ENCODE data around the gene PSTPIP2.
A peak's percentile ranks its signal among the peaks of the same experiment; 100 is the strongest.
"Not testable (repeated sequence)": the region's sequence is repeated elsewhere in the genome, so short reads cannot be mapped to it uniquely, and the experiment has no call there.

The PSTPIP2 gene, protein sequence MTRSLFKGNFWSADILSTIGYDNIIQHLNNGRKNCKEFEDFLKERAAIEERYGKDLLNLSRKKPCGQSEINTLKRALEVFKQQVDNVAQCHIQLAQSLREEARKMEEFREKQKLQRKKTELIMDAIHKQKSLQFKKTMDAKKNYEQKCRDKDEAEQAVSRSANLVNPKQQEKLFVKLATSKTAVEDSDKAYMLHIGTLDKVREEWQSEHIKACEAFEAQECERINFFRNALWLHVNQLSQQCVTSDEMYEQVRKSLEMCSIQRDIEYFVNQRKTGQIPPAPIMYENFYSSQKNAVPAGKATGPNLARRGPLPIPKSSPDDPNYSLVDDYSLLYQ

DNA sequence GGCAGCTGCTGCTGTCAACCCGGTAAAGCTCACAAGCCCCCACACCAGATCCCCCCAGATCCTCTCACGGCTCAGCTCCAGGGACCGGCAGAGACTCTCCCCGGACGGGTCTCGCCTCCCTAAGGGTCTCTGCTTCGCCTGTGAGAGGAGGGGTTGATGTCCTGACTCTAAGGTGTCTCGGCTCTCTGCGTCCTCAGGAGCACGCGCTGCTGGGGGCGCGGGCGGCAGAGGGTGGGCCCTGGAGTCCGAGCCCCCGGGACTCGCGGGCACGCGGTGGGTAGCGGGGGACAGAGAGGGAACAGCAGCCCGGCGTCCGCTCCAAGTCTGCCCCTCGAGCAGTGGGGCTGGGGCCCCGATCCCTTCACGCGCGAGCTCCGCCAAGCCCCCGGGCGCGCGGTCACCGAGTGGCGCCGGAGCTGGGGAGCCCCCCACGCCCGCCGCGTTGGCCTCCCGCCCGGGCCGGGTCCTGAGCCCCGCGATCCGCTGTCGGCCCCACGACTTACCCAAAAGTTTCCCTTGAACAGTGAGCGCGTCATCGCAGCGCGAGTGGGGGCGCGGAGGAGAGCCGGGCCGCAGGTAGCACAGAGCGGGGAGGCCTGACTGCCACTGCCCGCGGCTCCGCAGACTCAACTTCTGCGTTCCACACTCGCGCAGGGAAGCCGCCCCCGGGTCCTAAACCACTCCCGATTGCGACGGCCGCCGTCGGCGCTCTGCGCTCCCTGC lies at the start of gene PSTPIP2:
PSTPIP2 (minus strand) TSS at position 608 of the 723 bp plus-strand sequence; CDS start at position 536, 72 bp downstream.
- peak; percentile 55 for DNase-seq
- in situ Hi-C loops (cut with HindIII; ENCODE audit: low pct_ligation_motif_present, low pct_unique_long_range_greater_than_20kb, low sequenced_read_pairs): no loop called here

DNA sequence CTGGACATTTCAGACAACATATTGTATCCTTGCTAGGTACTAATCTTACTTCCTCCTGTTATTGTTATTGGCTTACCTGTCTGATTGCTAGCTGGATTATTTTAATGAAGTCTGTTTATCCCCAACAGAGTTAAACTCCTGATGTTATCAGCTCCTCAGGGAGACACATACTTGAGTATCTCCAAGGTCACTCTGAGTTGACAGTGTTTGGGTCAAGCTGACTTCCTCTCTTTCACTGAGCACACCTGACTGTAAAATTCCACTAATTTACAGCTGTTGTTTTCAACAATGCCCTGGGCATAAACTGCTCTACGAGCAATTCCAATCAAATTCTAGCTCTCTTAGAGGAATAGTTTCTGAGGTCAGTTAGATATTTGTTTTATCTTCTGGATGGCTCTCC lies 41.7 kb upstream of the PSTPIP2 start:
- no peak for DNase-seq
- in situ Hi-C loops (cut with HindIII; ENCODE audit: low pct_ligation_motif_present, low pct_unique_long_range_greater_than_20kb, low sequenced_read_pairs): no loop called here

DNA sequence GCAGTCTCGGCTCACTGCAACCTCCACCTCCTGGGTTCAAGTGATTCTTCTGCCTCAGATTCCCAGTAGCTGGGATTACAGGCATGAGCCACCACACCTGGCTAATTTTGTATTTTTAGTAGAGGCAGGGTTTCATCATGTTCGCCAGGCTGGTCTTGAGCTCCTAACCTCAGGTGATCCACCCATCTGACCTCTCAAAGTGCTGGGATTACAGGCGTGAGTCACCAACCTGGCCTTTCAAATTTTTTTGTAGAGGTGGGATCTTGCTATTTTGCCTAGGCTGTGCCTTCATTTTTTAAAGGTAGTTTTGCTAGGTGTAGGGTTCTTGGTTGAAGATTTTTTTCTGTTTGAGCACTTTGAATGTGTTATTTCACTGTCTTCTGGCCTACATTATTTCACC lies 38.3 kb upstream of the PSTPIP2 start:
- in situ Hi-C loops (cut with HindIII; ENCODE audit: low pct_ligation_motif_present, low pct_unique_long_range_greater_than_20kb, low sequenced_read_pairs): no loop called here
- DNase-seq: no peak

DNA sequence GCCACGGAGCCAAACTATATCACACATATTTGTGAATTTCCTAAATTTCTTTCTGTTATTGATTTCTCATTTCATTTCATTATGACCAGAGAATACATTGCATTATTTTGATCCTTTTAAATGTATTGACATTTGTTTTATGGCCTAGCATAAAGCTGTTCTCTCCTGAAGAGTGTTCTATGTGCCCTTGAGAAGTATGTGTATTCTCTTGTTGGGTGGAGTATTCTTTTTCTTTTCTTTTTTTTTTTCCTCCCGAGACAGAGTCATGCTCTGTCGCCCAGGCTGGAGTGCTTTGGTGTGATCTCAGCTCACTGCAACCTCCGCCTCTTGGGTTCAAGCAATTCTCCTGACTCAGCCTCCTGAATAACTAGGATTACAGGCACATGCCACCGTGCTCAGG lies 37.3 kb upstream of the PSTPIP2 start:
- no peak for DNase-seq
- in situ Hi-C loops (cut with HindIII; ENCODE audit: low pct_ligation_motif_present, low pct_unique_long_range_greater_than_20kb, low sequenced_read_pairs): no loop called here

DNA sequence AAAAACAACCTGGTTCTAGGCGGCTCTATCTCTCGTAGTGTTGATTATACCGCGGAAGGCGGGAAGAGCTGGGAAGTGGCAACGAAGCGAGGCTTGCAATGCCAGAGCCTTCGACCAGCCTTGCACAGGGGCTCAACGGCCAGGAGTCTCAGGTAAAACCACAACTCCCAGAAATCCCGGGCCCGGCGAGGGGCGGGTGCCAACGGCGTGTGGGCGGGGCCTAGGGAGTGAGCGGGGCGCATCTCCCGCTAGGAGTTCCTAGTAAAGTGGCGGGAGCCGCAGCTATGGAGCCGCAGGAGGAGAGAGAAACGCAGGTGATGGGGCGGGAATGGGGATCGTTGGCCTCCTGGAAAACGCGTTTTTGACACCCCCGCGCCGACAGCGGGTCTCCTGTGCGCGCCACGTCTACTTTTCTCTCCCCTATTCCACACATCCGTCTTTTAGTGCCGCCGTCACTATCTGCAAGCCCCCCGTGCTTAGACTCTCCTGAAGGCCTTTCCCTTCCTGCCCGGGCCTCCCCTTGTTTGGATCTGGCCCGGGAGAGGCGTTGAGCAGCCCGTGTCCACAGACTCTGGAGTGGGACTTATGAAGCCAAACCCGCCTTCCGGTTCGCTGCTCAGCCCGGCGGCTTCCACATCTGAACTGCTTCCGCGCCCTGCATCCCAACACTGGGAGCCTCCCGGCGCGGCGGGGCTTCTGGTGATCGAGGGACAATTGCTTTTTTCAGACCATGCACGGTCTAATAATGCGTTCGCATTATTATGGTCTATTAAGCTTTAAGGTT lies 32.3 kb upstream of the PSTPIP2 start, which contains the start of gene HAUS1:
HAUS1 (plus strand) TSS at position 258 of the 784 bp plus-strand sequence; CDS start at position 285, 27 bp downstream.
- in situ Hi-C loops (cut with HindIII; ENCODE audit: low pct_ligation_motif_present, low pct_unique_long_range_greater_than_20kb, low sequenced_read_pairs): no loop called here
- DNase-seq: peak; percentile 86

DNA sequence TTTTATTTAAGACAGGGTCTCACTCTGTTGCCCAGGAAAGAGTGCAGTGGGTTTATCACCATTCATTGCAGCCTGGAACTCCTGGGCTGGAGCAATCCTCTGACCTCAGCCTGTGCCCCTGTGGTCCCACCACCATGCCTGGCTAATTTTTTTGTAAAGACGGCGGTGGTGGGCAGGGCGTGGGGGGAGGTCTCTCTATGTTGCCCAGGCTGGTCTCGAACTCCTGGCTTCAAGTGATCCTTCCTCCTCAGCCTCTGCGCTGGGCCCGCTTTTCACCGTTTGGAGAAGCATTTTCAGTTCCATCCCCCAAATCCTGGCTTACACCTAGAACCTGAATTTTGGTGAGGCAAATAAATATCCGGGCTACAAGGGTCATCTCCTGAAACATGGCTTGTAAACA lies 27.4 kb upstream of the PSTPIP2 start:
- in situ Hi-C loops (cut with HindIII; ENCODE audit: low pct_ligation_motif_present, low pct_unique_long_range_greater_than_20kb, low sequenced_read_pairs): loop anchor here (25.0 kb wide), 1 partner anchor 187 kb away; no protein-coding TSS in a partner anchor
- DNase-seq: no peak

DNA sequence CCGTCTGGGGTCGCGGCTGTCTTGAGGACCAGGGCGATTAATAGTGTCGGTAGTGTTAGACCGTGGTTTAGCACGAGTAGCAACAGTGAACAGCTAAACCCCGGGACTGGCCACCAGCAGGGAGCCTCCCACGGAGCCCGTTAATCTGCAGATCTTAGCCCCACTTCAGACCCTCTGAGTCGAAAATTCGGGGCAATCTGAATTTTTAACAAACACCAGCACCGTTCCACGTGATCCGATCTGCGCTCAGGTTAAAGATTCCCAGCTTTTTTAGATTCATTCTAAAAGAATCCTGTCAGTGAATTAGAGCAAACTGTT lies 26.5 kb upstream of the PSTPIP2 start:
- in situ Hi-C loops (cut with HindIII; ENCODE audit: low pct_ligation_motif_present, low pct_unique_long_range_greater_than_20kb, low sequenced_read_pairs): loop anchor here (25.0 kb wide), 1 partner anchor 186 kb away; no protein-coding TSS in a partner anchor
- no peak for DNase-seq

DNA sequence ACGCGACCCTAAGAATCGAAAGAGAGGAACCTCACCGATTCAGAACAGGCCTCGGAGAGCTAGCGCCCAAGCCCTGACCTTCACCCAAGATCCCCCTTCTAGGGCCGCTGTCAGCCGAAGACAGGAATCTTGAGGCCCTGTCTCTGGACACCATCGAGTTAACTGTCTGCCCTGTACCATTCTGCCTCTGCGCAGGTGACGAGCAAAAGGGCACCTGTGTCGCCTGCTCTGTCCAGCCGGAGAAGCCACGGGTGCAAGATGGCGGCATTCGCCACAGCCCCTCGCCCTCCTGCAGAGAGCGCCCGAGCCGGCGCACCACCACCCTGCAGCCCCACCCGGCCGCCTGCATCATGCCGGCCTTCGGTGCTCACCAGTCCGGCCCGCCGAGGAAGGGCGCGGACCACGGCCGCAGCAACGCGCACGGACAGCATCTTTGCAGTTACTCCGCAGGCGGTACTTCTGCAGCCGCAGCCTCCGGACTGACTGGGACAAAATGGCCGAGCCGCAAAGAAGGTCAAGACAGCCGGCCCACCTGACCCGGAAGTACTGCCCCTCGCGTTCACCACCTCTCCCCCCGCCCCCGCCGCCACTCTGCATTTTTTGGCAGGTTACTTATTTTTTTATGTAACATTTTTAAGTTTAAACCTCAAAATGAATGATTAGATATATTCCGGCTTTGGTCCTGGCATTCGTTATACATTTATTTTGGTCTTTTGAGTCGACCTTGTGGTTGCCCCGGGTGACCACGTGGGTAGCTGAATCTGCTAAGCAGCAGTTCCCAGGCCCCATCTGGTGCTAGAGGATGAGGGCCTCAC lies 25.9 kb upstream of the PSTPIP2 start, which contains the start of gene ATP5F1A:
ATP5F1A (minus strand) TSS at position 496 of the 815 bp plus-strand sequence; CDS start at position 431, 65 bp downstream.
- DNase-seq: peak; percentile 80
- in situ Hi-C loops (cut with HindIII; ENCODE audit: low pct_ligation_motif_present, low pct_unique_long_range_greater_than_20kb, low sequenced_read_pairs): loop anchor here (25.0 kb wide), 1 partner anchor 186 kb away; no protein-coding TSS in a partner anchor

DNA sequence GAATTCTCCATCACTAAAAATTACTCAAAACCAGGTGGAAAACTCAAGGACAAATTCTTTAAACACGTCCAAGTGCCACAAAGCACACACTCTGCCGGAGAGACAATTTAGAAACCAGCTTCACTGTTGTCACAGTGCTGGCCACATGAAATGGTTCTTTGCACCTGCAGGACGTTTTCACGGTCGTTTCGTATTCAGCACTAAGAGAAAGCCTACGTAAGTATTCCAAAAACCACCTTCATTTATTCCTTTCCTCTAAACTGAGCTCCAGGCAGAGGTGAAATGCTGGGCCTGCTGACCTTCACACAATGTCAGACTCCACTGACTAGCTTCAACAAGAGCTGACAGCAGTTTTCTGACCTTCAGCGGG lies 25.4 kb upstream of the PSTPIP2 start:
- DNase-seq: no peak
- in situ Hi-C loops (cut with HindIII; ENCODE audit: low pct_ligation_motif_present, low pct_unique_long_range_greater_than_20kb, low sequenced_read_pairs): loop anchor here (25.0 kb wide), 1 partner anchor 185 kb away; no protein-coding TSS in a partner anchor

DNA sequence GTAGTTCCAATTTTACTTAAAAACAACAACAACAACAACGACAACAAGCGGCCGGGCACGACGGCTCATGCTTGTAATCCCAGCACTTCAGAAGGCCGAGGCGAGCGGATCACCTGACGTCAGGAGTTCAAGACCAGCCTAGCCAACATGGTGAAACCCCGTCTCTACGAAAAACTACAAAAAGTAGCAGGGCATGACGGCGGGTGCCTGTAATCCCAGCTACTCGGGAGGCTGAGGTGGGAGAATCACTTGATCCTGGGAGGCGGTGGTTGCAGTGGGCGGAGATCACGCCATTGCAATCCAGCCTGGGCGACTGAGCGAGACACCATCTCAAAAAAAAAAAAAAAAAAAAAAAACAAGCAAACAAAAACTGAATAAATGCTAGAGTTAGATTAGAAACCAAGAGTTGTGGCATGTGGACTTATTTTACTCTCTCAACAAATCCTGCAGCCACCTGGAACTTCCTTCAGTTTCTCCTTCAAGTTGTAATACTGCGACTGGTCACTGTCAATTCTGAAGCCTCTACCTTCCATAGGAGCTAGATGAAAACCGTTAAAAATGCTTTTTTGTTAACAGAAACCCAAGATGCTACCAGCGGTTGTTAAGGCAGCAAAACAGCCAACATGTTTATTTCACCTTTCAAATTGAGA lies 24.7 kb upstream of the PSTPIP2 start:
- peak; percentile 10 for DNase-seq
- in situ Hi-C loops (cut with HindIII; ENCODE audit: low pct_ligation_motif_present, low pct_unique_long_range_greater_than_20kb, low sequenced_read_pairs): loop anchor here (25.0 kb wide), 1 partner anchor 184 kb away; no protein-coding TSS in a partner anchor

DNA sequence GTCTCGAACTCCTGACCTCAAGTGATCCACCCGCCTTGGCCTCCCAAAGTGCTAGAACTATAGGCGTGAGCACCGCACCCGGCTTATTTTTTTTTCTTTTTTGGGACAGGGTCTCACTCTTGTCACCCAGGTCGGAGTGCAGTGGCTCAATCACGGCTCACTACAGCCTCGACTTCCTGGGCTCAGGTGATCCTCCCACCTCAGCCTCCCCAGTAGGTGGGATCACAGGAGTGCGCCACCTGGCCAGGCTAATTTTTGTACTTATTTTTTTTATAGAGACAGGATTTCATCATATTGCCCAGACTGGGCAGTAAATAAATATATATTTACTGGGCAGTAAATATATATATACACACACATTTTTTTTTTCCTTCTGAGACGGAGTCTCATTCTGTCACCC lies 23.5 kb upstream of the PSTPIP2 start:
- in situ Hi-C loops (cut with HindIII; ENCODE audit: low pct_ligation_motif_present, low pct_unique_long_range_greater_than_20kb, low sequenced_read_pairs): loop anchor here (25.0 kb wide), 1 partner anchor 183 kb away; no protein-coding TSS in a partner anchor
- DNase-seq: no peak

DNA sequence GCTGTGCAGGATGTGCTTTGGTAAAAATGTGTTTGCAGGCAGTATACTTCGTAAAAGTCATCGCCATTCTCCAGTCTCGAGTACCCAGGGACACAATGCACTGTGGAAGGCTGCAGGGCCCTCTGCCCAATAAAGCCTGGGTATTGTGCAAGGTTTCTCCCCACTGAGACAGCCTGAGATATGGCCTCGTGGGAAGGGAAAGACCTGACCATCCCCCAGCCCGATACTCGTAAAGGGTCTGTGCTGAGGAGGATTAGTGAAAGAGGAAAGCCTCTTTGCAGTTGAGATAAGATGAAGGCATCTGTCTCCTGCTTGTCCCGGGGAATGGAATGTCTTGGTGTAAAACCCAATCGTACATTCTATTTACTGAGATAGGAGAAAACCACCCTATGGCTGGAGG lies 16.4 kb upstream of the PSTPIP2 start:
- in situ Hi-C loops (cut with HindIII; ENCODE audit: low pct_ligation_motif_present, low pct_unique_long_range_greater_than_20kb, low sequenced_read_pairs): loop anchor here (25.0 kb wide), 1 partner anchor 176 kb away; no protein-coding TSS in a partner anchor
- not testable (repeated sequence) for DNase-seq

DNA sequence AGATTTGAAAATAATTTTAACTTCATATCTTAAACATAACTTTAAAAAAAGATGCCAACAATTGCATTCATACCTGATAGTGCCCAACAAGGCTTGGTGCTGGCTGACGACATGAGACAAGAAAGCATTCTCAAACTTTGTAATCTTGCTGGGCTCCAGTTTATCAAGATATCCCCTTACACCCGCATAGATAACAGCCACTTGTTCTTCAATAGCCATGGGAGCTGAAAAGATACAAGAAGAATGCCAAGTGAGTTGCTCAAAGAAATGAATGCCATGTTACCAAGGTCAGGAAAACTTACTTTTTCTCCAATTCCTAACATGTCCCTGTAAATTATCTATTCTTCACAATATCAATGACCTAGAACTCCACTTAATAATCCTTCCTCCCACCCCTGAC lies 12.4 kb upstream of the PSTPIP2 start:
- no peak for DNase-seq
- in situ Hi-C loops (cut with HindIII; ENCODE audit: low pct_ligation_motif_present, low pct_unique_long_range_greater_than_20kb, low sequenced_read_pairs): loop anchor here (25.0 kb wide), 1 partner anchor 172 kb away; no protein-coding TSS in a partner anchor

DNA sequence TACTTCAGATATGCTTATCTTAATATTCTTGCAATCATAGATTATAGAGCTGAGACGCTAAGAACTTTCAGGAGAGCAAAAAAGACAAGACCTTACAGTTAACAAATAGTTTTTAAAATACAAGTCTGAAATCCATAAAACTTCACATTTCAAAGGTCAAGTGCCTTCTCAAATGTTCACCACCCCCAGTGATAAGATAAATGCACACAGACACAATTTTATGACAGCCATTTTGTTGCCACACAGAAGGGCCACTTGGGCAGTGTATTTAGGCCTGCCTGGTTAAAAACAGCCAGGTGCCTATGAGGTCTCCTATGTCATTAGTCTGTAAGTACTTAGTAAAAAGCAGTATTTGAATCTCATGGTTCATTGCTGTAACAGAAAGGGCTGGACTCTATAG lies 8.1 kb upstream of the PSTPIP2 start:
- in situ Hi-C loops (cut with HindIII; ENCODE audit: low pct_ligation_motif_present, low pct_unique_long_range_greater_than_20kb, low sequenced_read_pairs): loop anchor here (25.0 kb wide), 1 partner anchor 168 kb away; no protein-coding TSS in a partner anchor
- no peak for DNase-seq

DNA sequence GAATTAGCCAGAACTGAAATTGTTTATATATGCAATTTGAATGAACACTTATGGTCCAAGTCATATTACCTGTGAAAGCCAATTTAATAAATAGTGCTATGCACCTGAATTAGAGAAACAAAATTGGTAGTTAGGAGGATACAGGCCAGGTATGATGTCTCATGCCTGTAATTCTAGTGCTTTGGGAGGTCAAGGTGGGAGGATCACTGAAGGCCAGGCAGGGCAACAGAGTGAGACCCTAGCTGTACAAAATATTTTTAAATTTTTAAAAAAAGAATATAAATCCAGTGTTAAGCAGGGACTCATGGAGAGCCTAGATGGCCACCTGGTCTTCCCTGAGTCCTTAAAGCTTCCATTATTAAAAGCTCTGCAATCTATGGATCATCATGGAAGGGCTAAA lies 7.3 kb upstream of the PSTPIP2 start:
- no peak for DNase-seq
- in situ Hi-C loops (cut with HindIII; ENCODE audit: low pct_ligation_motif_present, low pct_unique_long_range_greater_than_20kb, low sequenced_read_pairs): loop anchor here (25.0 kb wide), 1 partner anchor 167 kb away; no protein-coding TSS in a partner anchor

DNA sequence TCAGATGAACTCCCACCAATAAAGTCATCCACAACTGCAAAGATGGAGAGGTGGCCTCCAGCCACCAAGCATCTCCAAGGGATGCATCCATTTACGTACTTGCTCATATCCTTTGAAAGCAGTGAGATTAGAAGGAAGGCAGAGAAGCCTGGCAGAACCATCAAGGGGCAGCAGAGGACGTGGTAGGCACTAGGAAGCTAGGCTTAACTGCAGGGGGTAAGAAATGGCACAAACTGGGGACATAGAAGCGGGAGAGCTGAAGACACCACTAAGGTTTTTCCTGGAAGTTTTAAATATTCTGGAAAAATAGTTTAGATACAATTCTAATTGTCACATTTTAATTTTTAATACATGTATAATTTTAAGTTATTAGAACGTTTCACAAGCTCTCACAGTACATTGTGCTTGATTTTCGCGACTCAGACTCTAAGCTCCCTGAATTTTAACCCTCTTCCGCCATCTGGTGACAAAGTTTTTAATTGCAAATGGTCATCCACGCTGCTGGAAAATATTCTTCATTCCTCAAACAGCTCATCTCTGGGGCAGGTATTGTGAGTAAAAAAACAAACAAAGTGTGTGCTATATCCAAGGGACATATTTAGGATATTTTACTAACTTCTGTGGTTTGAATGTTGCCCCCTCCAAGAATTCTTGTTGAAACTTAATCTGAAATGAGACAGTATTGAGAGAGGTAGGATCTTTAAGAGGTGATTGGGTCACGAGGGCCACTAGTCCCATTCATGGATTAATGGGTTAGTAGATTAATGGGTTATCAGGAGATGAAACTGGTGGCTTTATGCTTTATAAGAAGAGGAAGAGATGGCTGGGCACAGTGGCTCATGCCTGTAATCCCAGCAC lies 1.6 kb upstream of the PSTPIP2 start:
- in situ Hi-C loops (cut with HindIII; ENCODE audit: low pct_ligation_motif_present, low pct_unique_long_range_greater_than_20kb, low sequenced_read_pairs): no loop called here

More for the DNA sequence above, 1.6 kb upstream of the PSTPIP2 start:
- peak; percentile 71 for DNase-seq
